Testis (tissue), 2 donors: ENCODE results near the gene SLC25A6.

Experiments used
- CTCF ChIP-seq, 3 experiments: fragments of 450-650 bp in 2 of 3; fragments of 200-600 bp in 1 of 3; sonication (generic) in 1 of 3; IDR thresholded peaks; one replicate each; pipeline ENCODE4 v1.5.1; 2016 to 2019; ENCODE audit warnings: antibody characterized with exemption in 3 of 3, mild to moderate bottlenecking in 2 of 3, moderate library complexity in 1 of 3
- POLR2A ChIP-seq: fragments of 450-650 bp; IDR thresholded peaks from one replicate; pipeline ENCODE4 v1.6.1; 2017; ENCODE audit warnings: antibody characterized with exemption, mild to moderate bottlenecking, moderate library complexity

GRCh38 chrX:1380672-1381233 lies 11.2 kb downstream of the SLC25A6 start:
- no peak for TF ChIP-seq CTCF (IDR thresholded peaks at IDR 0.05)
- TF ChIP-seq POLR2A = no peak
